Left ventricle myocardium inferior (tissue), 1 donor: ENCODE measurements around the gene NCKAP1. TPM values are rescaled to one million over a fixed set of nuclear protein-coding genes. Genes with fewer than 3 reads are reported as not detected.

ENCODE experiments used
- DNase-seq: peaks from one replicate; pipeline ENCODE4 v3.0.0-alpha.2; 2020
- H3K27ac ChIP-seq: fragments of 200-600 bp; replicated peaks from 2 replicates; pipeline ENCODE4 v1.8.0; 2021
- H3K27me3 ChIP-seq: fragments of 200-600 bp; 2 replicates; pipeline ENCODE4 v1.8.0; 2021; ENCODE audit warnings: low read depth
- H3K36me3 ChIP-seq: fragments of 200-600 bp; 2 replicates; pipeline ENCODE4 v1.8.0; 2021
- H3K4me1 ChIP-seq: fragments of 200-600 bp; 2 replicates; pipeline ENCODE4 v1.8.0; 2021
- H3K4me3 ChIP-seq: fragments of 200-600 bp; 2 replicates; pipeline ENCODE4 v1.8.0; 2021; ENCODE audit warnings: mild to moderate bottlenecking, moderate library complexity
- H3K9me3 ChIP-seq: fragments of 200-600 bp; replicated peaks from 2 replicates; pipeline ENCODE4 v1.8.0; 2021
- intact Hi-C: fragments of 100-400 bp; cut with micrococcal nuclease; formaldehyde crosslinking; loops from one replicate; pipeline ENCODE4 v1.11.0; 2022
- total RNA-seq: library from RNA; stranded (reverse); fragmentation: NEBNext Ultra II Directional; extraction: Animal tissue kit (Norgen Biotek cat#: 25700); gene quantifications from one replicate; pipeline ENCODE4 v1.2.1, GENCODE V29; 2021
- TF ChIP-seq, protein P1 (sequence below): fragments of 200-600 bp; IDR thresholded peaks from 2 replicates; pipeline ENCODE4 v1.8.0; 2021; ENCODE audit warnings: antibody characterized with exemption, mild to moderate bottlenecking, borderline replicate concordance
- donor health status: DM: no; HTN: yes; CAD: no; lungs with severe emphysema.

Gene NCKAP1
- total RNA-seq, 1 donor from 2014 or later: 142 TPM

- TF ChIP-seq, protein P1, sequence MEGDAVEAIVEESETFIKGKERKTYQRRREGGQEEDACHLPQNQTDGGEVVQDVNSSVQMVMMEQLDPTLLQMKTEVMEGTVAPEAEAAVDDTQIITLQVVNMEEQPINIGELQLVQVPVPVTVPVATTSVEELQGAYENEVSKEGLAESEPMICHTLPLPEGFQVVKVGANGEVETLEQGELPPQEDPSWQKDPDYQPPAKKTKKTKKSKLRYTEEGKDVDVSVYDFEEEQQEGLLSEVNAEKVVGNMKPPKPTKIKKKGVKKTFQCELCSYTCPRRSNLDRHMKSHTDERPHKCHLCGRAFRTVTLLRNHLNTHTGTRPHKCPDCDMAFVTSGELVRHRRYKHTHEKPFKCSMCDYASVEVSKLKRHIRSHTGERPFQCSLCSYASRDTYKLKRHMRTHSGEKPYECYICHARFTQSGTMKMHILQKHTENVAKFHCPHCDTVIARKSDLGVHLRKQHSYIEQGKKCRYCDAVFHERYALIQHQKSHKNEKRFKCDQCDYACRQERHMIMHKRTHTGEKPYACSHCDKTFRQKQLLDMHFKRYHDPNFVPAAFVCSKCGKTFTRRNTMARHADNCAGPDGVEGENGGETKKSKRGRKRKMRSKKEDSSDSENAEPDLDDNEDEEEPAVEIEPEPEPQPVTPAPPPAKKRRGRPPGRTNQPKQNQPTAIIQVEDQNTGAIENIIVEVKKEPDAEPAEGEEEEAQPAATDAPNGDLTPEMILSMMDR: no peak
- Histone ChIP-seq H3K27me3 (no peaks in the 10 kb centered on the region), H3K9me3 (no peaks in the 10 kb centered on the region), H3K36me3 (peaks cover 49% of the 10 kb centered on the region), H3K4me3 (no peak overlapping the region), H3K4me1 (peaks cover 10% of the 10 kb centered on the region), H3K27ac (no peak overlapping the region)
- intact Hi-C loops: no loop called here
- DNase-seq: no peak
Observed at GRCh38 chr2:182910965-182911364, 127.3 kb downstream of the NCKAP1 start.

DNA sequence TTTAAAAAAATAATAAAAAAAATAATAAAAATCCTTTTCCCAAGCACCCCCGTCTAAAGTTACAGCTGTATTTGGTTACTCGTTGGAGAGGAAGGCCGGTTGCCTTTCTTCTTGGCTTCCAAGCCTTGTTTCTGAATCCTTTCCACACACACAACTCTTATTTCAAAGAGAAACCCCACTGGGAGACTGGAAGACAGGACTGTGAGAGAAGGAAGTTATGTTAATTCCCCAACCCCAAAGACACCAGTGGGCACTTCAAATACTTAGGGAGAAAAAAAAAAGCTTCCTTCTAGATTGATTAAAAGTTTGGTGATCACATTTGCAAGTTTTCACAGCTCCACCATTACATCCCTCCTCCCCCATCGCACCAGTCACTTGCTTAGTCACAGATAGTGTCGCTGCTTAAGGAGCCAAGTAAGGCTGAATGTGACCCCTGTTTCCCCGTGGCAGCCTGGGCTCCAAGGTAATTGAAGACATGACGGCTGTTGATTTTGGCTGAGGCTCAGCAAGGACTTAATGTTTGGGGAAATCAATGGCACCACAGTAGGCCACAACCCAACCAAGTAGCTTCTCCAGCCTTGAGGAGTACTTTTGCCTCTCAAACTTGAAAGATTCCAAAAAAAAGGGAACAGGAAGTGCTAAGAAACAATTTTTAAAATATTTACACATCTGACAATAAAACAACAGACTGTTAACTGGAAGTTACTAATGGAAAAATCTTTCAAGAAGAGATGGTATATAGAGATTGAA, 131.0 kb downstream of the NCKAP1 start:
- H3K4me1 ChIP-seq: peaks cover 4% of the 10 kb centered on the region
- DNase-seq: no peak
- TF ChIP-seq, protein P1: no peak

GRCh38 chr2:182906454-182906853, 131.8 kb downstream of the NCKAP1 start:
- H3K4me3 ChIP-seq: no peak overlapping the region
- no peak for DNase-seq
- TF ChIP-seq, protein P1: no peak
- peaks cover 21% of the 10 kb centered on the region for H3K36me3 ChIP-seq
- no peak overlapping the region for H3K27ac ChIP-seq
- H3K9me3 ChIP-seq: no peaks in the 10 kb centered on the region
- H3K27me3 ChIP-seq: no peaks in the 10 kb centered on the region
- H3K4me1 ChIP-seq: peaks cover 4% of the 10 kb centered on the region
- intact Hi-C loops: no loop called here

More for the DNA sequence above, 131.0 kb downstream of the NCKAP1 start:
- Histone ChIP-seq H3K4me3 (no peak overlapping the region), H3K9me3 (no peaks in the 10 kb centered on the region), H3K27me3 (no peaks in the 10 kb centered on the region), H3K36me3 (peaks cover 24% of the 10 kb centered on the region), H3K27ac (no peak overlapping the region)
- intact Hi-C loops: no loop called here

DNA sequence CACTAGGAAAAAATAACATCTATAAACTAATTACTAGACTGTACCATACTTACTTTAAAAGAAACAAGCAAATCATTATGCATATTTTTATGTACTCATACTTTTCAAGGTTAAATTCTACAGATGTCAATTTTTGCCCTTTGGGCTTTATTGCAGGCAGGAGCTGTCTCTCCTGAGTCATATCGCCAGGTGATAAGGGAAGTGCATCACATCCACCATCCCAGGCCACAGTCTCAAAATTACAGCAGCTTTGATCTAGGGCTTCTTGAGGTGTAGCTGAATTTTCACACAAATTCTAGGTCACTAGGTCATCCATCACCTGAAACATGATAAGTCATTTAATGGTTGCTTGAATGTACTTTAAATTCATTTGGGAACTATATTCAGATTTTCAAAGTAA, 133.4 kb downstream of the NCKAP1 start:
- Histone ChIP-seq H3K4me3 (no peak overlapping the region), H3K27ac (no peak overlapping the region), H3K27me3 (no peaks in the 10 kb centered on the region), H3K36me3 (peaks cover 13% of the 10 kb centered on the region), H3K9me3 (no peaks in the 10 kb centered on the region), H3K4me1 (peaks cover 4% of the 10 kb centered on the region)
- DNase-seq: no peak
- TF ChIP-seq, protein P1: no peak
- intact Hi-C loops: no loop called here

DNA sequence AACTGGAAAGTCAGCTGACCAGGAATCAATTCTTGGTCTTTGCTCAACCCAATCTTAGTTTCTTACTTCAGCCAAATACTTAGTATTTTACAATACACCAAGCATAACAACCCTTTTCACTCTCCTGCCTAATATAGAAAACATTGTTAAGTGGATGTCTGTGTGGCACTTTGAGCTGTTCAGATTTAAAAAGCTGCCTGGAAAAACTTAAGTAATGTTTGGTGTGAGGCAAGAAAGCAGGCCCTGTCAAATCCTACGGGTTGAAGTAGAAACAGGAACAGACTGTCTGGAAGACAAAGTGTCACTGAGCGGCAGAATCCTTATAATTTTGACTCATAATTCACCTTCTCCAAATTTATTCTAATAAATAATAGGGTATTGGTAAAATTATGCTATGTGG, 134.7 kb downstream of the NCKAP1 start:
- Histone ChIP-seq H3K4me3 (no peak overlapping the region), H3K4me1 (peaks cover 4% of the 10 kb centered on the region), H3K9me3 (no peaks in the 10 kb centered on the region), H3K27ac (no peak overlapping the region), H3K27me3 (no peaks in the 10 kb centered on the region), H3K36me3 (peaks cover 4% of the 10 kb centered on the region)
- TF ChIP-seq, protein P1: no peak
- intact Hi-C loops: no loop called here
- no peak for DNase-seq
